Measurements from ENCODE around the gene FKBP8.

GRCh38 chr19:18500376-18500775 lies 43.0 kb downstream of the FKBP8 start:
- TF ChIP-seq CTCF (IDR thresholded peaks at IDR 0.05; ENCODE audit: insufficient read depth, low read depth, low read length) (no peak), EZH2 (IDR thresholded peaks at IDR 0.05; ENCODE audit: insufficient read depth, low read length) (no peak)
